GM10248 (cell line): ENCODE measurements around the gene TOLLIP.

Experiments used
- CTCF ChIA-PET: fragments of 300-600 bp; sonication (Branson Sonifier 250); formaldehyde crosslinking; extraction: SDS; loops from one replicate; lab custom pipeline; 2021; ENCODE audit warnings: antibody characterized with exemption; lab: Yijun Ruan, JAX
- POLR2A ChIA-PET: fragments of 350-650 bp; sonication (Branson Sonifier 250); formaldehyde crosslinking; extraction: SDS; loops from one replicate; lab custom pipeline; 2020; ENCODE audit warnings: antibody characterized with exemption; lab: Yijun Ruan, JAX
- DNase-seq: peaks from one replicate; pipeline ENCODE4 v3.0.0; 2012; ENCODE audit errors: extremely low spot score
- TF ChIP-seq, protein P1 (sequence below): IDR thresholded peaks from 2 replicates; pipeline ENCODE4 v1.5.1; 2012; ENCODE audit warnings: mild to moderate bottlenecking, low read depth; ENCODE audit errors: extremely low read depth, missing control alignments, control extremely low read depth

Gene TOLLIP

GRCh38 chr11:1290052-1291040 is 19.1 kb downstream of the TOLLIP start:
- CTCF ChIA-PET: no interaction called here
- POLR2A ChIA-PET: no interaction called here

DNA sequence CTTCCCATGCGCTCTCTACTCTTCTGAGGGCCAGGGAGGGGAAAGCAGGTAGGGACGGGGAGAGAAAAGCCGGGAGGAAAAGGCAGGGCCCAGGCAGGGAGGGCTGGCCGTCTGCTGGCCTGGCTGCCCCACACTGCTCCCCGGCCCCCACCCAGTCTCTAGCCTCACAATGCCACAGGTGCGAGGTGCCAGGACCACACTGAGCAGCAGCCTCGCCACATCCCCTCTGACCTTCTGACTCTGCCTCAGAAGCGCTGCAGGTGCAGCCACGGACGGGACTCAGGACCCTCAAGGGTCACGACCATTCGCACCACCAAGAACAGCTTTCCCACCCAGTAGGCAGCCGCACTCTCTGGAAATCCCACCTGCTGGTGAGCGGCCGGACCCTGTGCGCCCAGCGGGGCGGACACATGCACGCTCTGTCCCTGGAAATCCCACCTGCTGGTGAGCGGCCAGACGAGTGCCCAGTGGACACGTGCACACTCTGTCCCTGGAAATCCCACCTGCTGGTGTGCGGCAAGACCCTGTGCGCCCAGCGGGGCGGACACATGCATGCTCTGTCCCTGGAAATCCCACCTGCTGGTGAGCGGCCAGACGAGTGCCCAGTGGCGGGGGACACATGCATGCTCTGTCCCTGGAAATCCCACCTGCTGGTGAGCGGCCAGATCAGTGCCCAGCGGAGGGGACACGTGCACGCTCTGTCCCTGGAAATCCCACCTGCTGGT is 20.1 kb downstream of the TOLLIP start:
- DNase-seq: no peak
- ChIA-PET CTCF (no interaction called here), POLR2A (no interaction called here)
- TF ChIP-seq, protein P1, sequence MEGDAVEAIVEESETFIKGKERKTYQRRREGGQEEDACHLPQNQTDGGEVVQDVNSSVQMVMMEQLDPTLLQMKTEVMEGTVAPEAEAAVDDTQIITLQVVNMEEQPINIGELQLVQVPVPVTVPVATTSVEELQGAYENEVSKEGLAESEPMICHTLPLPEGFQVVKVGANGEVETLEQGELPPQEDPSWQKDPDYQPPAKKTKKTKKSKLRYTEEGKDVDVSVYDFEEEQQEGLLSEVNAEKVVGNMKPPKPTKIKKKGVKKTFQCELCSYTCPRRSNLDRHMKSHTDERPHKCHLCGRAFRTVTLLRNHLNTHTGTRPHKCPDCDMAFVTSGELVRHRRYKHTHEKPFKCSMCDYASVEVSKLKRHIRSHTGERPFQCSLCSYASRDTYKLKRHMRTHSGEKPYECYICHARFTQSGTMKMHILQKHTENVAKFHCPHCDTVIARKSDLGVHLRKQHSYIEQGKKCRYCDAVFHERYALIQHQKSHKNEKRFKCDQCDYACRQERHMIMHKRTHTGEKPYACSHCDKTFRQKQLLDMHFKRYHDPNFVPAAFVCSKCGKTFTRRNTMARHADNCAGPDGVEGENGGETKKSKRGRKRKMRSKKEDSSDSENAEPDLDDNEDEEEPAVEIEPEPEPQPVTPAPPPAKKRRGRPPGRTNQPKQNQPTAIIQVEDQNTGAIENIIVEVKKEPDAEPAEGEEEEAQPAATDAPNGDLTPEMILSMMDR: no peak

More at GRCh38 chr11:1290052-1291040, 19.1 kb downstream of the TOLLIP start:
- DNase-seq: no peak
- TF ChIP-seq, protein P1: no peak

DNA sequence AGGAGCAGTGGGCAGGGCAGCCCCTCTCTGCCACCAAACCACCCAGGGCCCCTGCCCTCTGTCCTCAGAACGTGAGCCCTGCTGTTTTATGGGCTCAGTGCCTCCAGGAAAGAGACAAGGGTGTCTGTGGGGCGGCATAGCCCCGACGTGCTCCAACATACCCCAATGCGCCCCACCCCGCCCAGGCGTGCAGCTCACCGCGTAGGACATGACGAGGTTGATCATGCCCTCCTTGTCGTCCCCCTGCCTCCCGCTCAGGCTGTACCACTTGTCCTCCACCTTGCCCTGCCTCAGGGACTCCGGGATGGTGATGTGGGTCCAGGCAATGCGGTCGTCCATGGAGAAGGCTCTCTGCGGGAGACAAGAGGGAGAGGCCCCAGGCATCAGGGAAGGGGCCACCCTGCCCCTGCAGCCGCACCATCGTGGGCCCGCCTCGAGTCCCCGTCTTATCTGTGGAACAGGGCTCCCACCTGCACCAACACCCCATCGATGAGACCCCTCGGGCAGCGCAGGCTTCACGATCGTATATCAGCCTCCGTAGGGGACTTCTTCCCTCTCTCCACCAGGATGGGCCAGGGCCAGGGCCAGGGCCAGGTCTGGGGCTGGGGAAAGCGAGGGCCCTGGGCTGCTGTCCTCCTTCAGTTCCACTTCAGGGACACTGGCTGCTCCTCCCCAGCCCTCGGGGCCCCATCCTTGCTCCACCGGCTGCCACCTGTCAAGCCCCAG is 20.8 kb downstream of the TOLLIP start:
- TF ChIP-seq, protein P1: no peak
- ChIA-PET CTCF (no interaction called here), POLR2A (no interaction called here)
- DNase-seq: no peak

DNA sequence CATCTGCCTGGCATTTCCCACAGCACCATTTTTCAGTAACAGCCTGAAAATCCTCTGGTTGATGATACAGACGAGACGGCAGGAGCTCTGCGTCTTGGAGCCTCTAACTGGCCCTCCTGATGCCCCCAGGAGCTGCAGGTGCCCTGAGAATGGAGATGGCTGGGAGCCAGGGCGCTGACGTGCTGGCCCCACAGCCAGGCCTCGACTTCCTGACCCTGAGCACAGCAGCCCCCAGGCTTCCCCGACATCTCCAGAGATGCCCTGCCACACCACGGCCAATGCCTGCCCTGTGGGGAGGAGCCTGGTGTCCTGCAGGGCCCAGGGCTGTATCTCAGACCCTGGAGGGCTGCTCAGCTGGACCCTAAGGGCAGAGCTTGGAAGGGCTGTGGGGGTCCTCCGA is 21.5 kb downstream of the TOLLIP start:
- ChIA-PET CTCF (no interaction called here), POLR2A (no interaction called here)
- DNase-seq: no peak
- TF ChIP-seq, protein P1: no peak

DNA sequence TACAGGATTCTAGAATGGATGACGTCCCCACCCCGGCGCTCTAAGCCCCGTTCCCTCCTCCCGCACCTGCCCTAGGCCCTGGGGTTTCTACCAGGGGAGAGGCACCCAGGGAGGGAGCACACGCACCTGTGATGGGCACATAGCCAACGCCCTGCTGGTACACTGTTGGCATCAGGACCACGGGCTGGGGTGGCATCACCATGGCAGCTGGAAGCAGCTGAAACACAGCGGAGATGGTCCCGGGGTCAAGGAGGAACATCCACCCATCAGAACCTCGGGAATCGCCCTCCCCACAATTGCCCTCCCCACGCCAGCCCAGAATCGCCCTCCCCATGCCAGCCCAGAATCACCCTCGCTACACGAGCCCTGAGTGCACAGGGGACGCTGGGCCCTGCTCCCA is 23.6 kb downstream of the TOLLIP start:
- ChIA-PET POLR2A (no interaction called here), CTCF (interaction anchor here (0.9 kb wide), 1 partner anchor 16 kb away, joined by 5 read pairs; no protein-coding TSS in a partner anchor)
- DNase-seq: no peak
- TF ChIP-seq, protein P1: no peak

- CTCF ChIA-PET: interaction anchor here (0.9 kb wide), 1 partner anchor 16 kb away, joined by 5 read pairs; no protein-coding TSS in a partner anchor
- POLR2A ChIA-PET: no interaction called here
- no peak for DNase-seq
- TF ChIP-seq, protein P1: no peak
Observed at GRCh38 chr11:1285316-1285744, 24.1 kb downstream of the TOLLIP start.
